ENCODE results near the gene NEDD9.

Gene NEDD9

GRCh38 chr6:11258260-11259237, 26.1 kb upstream of the NEDD9 start:
- Histone ChIP-seq H3K27ac (ENCODE audit: low read depth, low read length) (no peak overlapping the region), H3K36me3 (ENCODE audit: insufficient read depth, low read length) (no peaks in the 10 kb centered on the region), H3K4me1 (ENCODE audit: insufficient read depth, low read length) (0 out of 2 replicates have a peak, but pooled peaks cover 7% of the 10 kb centered on the region), H3K27me3 (ENCODE audit: insufficient read depth, low read length) (no peaks in the 10 kb centered on the region), H3K4me3 (ENCODE audit: low read length) (no peak overlapping the region), H3K9me3 (ENCODE audit: insufficient read depth, low read depth, low read length) (no peaks in the 10 kb centered on the region), H3K9ac (ENCODE audit: low read depth, low read length) (no peak overlapping the region)
- 70% methylated on average over 2 of the region's 2 CpGs for WGBS

GRCh38 chr6:11255610-11256009, 23.1 kb upstream of the NEDD9 start:
- H3K36me3 ChIP-seq (ENCODE audit: insufficient read depth, low read length), result no peaks in the 10 kb centered on the region
- H3K9me3 ChIP-seq (ENCODE audit: insufficient read depth, low read depth, low read length), result no peaks in the 10 kb centered on the region
- WGBS, result 94% methylated on average over 5 of the region's 5 CpGs
- H3K9ac ChIP-seq (ENCODE audit: low read depth, low read length), result no peak overlapping the region
- H3K27me3 ChIP-seq (ENCODE audit: insufficient read depth, low read length), result no peaks in the 10 kb centered on the region
- no peak overlapping the region for H3K27ac ChIP-seq (ENCODE audit: low read depth, low read length)
- no peak overlapping the region for H3K4me3 ChIP-seq (ENCODE audit: low read length)
- H3K4me1 ChIP-seq (ENCODE audit: insufficient read depth, low read length), result no peaks in the 10 kb centered on the region

GRCh38 chr6:11253594-11253993, 21.1 kb upstream of the NEDD9 start:
- WGBS, result 90% methylated on average over 1 of the region's 1 CpG
- Histone ChIP-seq H3K9me3 (ENCODE audit: insufficient read depth, low read depth, low read length) (peaks cover 6% of the 10 kb centered on the region; the same call in 1 of the 2 replicates), H3K4me1 (ENCODE audit: insufficient read depth, low read length) (no peaks in the 10 kb centered on the region), H3K27me3 (ENCODE audit: insufficient read depth, low read length) (no peaks in the 10 kb centered on the region), H3K36me3 (ENCODE audit: insufficient read depth, low read length) (no peaks in the 10 kb centered on the region), H3K4me3 (ENCODE audit: low read length) (no peak overlapping the region), H3K9ac (ENCODE audit: low read depth, low read length) (no peak overlapping the region), H3K27ac (ENCODE audit: low read depth, low read length) (no peak overlapping the region)

GRCh38 chr6:11251553-11252360, 19.3 kb upstream of the NEDD9 start:
- Histone ChIP-seq H3K4me1 (ENCODE audit: insufficient read depth, low read length) (no peaks in the 10 kb centered on the region), H3K27me3 (ENCODE audit: insufficient read depth, low read length) (no peaks in the 10 kb centered on the region), H3K36me3 (ENCODE audit: insufficient read depth, low read length) (no peaks in the 10 kb centered on the region), H3K9ac (ENCODE audit: low read depth, low read length) (no peak overlapping the region), H3K4me3 (ENCODE audit: low read length) (no peak overlapping the region), H3K27ac (ENCODE audit: low read depth, low read length) (no peak overlapping the region), H3K9me3 (ENCODE audit: insufficient read depth, low read depth, low read length) (peaks cover 6% of the 10 kb centered on the region; the same call in 1 of the 2 replicates)
- 95% methylated on average over 7 of the region's 7 CpGs for WGBS

- no peak overlapping the region for H3K9ac ChIP-seq (ENCODE audit: low read depth, low read length)
- H3K36me3 ChIP-seq (ENCODE audit: insufficient read depth, low read length), result no peaks in the 10 kb centered on the region
- H3K9me3 ChIP-seq (ENCODE audit: insufficient read depth, low read depth, low read length), result peaks cover 6% of the 10 kb centered on the region; the same call in 1 of the 2 replicates
- H3K4me3 ChIP-seq (ENCODE audit: low read length), result no peak overlapping the region
- H3K27ac ChIP-seq (ENCODE audit: low read depth, low read length), result no peak overlapping the region
- H3K4me1 ChIP-seq (ENCODE audit: insufficient read depth, low read length), result no peaks in the 10 kb centered on the region
- no peaks in the 10 kb centered on the region for H3K27me3 ChIP-seq (ENCODE audit: insufficient read depth, low read length)
- 80% methylated on average over 1 of the region's 1 CpG for WGBS
Observed at GRCh38 chr6:11250108-11250507, 17.6 kb upstream of the NEDD9 start.

- Histone ChIP-seq H3K4me3 (ENCODE audit: low read length) (no peak overlapping the region), H3K9me3 (ENCODE audit: insufficient read depth, low read depth, low read length) (peaks cover 6% of the 10 kb centered on the region; the same call in 1 of the 2 replicates), H3K27ac (ENCODE audit: low read depth, low read length) (no peak overlapping the region), H3K4me1 (ENCODE audit: insufficient read depth, low read length) (no peaks in the 10 kb centered on the region), H3K36me3 (ENCODE audit: insufficient read depth, low read length) (no peaks in the 10 kb centered on the region), H3K27me3 (ENCODE audit: insufficient read depth, low read length) (no peaks in the 10 kb centered on the region), H3K9ac (ENCODE audit: low read depth, low read length) (no peak overlapping the region)
- 94% methylated on average over 3 of the region's 3 CpGs for WGBS
Observed at GRCh38 chr6:11248974-11249761, 16.7 kb upstream of the NEDD9 start.

- WGBS, result 86% methylated on average over 6 of the region's 6 CpGs
- Histone ChIP-seq H3K9me3 (ENCODE audit: insufficient read depth, low read depth, low read length) (peaks cover 6% of the 10 kb centered on the region; the same call in 1 of the 2 replicates), H3K27me3 (ENCODE audit: insufficient read depth, low read length) (peaks cover 8% of the 10 kb centered on the region), H3K4me1 (ENCODE audit: insufficient read depth, low read length) (peaks cover 3% of the 10 kb centered on the region; the same call in 1 of the 2 replicates), H3K4me3 (ENCODE audit: low read length) (no peak overlapping the region), H3K9ac (ENCODE audit: low read depth, low read length) (no peak overlapping the region), H3K36me3 (ENCODE audit: insufficient read depth, low read length) (no peaks in the 10 kb centered on the region), H3K27ac (ENCODE audit: low read depth, low read length) (no peak overlapping the region)
Observed at GRCh38 chr6:11246722-11247121, 14.3 kb upstream of the NEDD9 start.

- H3K9me3 ChIP-seq (ENCODE audit: insufficient read depth, low read depth, low read length), result peaks cover 6% of the 10 kb centered on the region; the same call in 1 of the 2 replicates
- H3K9ac ChIP-seq (ENCODE audit: low read depth, low read length), result no peak overlapping the region
- H3K36me3 ChIP-seq (ENCODE audit: insufficient read depth, low read length), result no peaks in the 10 kb centered on the region
- 99% methylated on average over 5 of the region's 9 CpGs for WGBS
- peaks cover 8% of the 10 kb centered on the region for H3K27me3 ChIP-seq (ENCODE audit: insufficient read depth, low read length)
- no peak overlapping the region for H3K4me3 ChIP-seq (ENCODE audit: low read length)
- H3K27ac ChIP-seq (ENCODE audit: low read depth, low read length), result no peak overlapping the region
- peaks cover 3% of the 10 kb centered on the region; the same call in 1 of the 2 replicates for H3K4me1 ChIP-seq (ENCODE audit: insufficient read depth, low read length)
Observed at GRCh38 chr6:11245381-11246256, 13.2 kb upstream of the NEDD9 start.

- Histone ChIP-seq H3K4me1 (ENCODE audit: insufficient read depth, low read length) (peaks cover 3% of the 10 kb centered on the region; the same call in 1 of the 2 replicates), H3K4me3 (ENCODE audit: low read length) (no peak overlapping the region), H3K36me3 (ENCODE audit: insufficient read depth, low read length) (no peaks in the 10 kb centered on the region), H3K27ac (ENCODE audit: low read depth, low read length) (no peak overlapping the region), H3K9me3 (ENCODE audit: insufficient read depth, low read depth, low read length) (peaks cover 5% of the 10 kb centered on the region; the same call in 1 of the 2 replicates), H3K27me3 (ENCODE audit: insufficient read depth, low read length) (peaks cover 8% of the 10 kb centered on the region), H3K9ac (ENCODE audit: low read depth, low read length) (no peak overlapping the region)
- 69% methylated on average over 2 of the region's 2 CpGs for WGBS
Observed at GRCh38 chr6:11244387-11245126, 12.1 kb upstream of the NEDD9 start.

Measured in HUES64 (cell line).